ENCODE measurements around the gene TIMM17B.

- TF ChIP-seq CTCF (IDR thresholded peaks at IDR 0.05; ENCODE audit: poor library complexity) (no peak), EZH2phosphoT487 (IDR thresholded peaks at IDR 0.05; ENCODE audit: low read depth, severe bottlenecking, unreplicated experiment) (no peak)
These were observed 33.4 kb downstream of the TIMM17B start for GRCh38 chrX:48864210-48864609.
